PC-9 (cell line): ENCODE measurements around the gene SLC45A2. TPM values are rescaled to one million over a fixed set of nuclear protein-coding genes. Genes with fewer than 3 reads are reported as not detected.

Source experiments
- BruUV-seq: library from RNA; stranded (reverse); fragments of 400-500 nt; replicated peaks from 2 replicates; lab custom pipeline; 2021; lab: Mats Ljungman, UMichigan
- CTCF ChIA-PET: fragments of 300-600 bp; sonication (Branson Sonifier 250); formaldehyde crosslinking; loops from one replicate; lab custom pipeline; 2022; ENCODE audit warnings: antibody characterized with exemption; lab: Charles Lee
- POLR2A ChIA-PET: fragments of 300-600 bp; sonication (Branson Sonifier 250); formaldehyde crosslinking; loops from one replicate; lab custom pipeline; 2022; ENCODE audit warnings: antibody characterized with exemption; ENCODE audit not compliant: unreplicated experiment; lab: Charles Lee
- DNase-seq, 2 experiments: peaks; one replicate each; pipeline versions ENCODE4 v3.0.0 to v3.0.0-alpha.2; 2015 to 2022; ENCODE audit warnings: mixed read lengths in 1 of 2
- H2AFZ ChIP-seq: fragments of 200-600 bp; sonication (generic); 2 replicates; pipeline ENCODE4 v1.8.1; 2017; ENCODE audit warnings: antibody characterized with exemption
- H3F3A ChIP-seq: fragments of 200-600 bp; sonication (generic); 2 replicates; pipeline ENCODE4 v1.8.1; 2017; ENCODE audit warnings: antibody characterized with exemption, mild to moderate bottlenecking, low read depth; ENCODE audit not compliant: insufficient read depth
- H3K27ac ChIP-seq: fragments of 200-600 bp; sonication (generic); 2 replicates; pipeline ENCODE4 v1.6.1; 2016; ENCODE audit warnings: mixed run types
- H3K27me3 ChIP-seq: fragments of 200-600 bp; sonication (generic); 2 replicates; pipeline ENCODE4 v1.6.1; 2016; ENCODE audit warnings: low read depth, mixed run types; ENCODE audit not compliant: insufficient read depth
- H3K36me3 ChIP-seq: fragments of 200-600 bp; sonication (generic); 2 replicates; pipeline ENCODE4 v1.6.1; 2016; ENCODE audit warnings: low read depth, mixed run types
- H3K4me1 ChIP-seq: fragments of 200-600 bp; sonication (generic); replicated peaks from 2 replicates; pipeline ENCODE4 v1.6.1; 2016; ENCODE audit warnings: mixed run types; ENCODE audit not compliant: insufficient read depth
- H3K4me2 ChIP-seq: fragments of 200-600 bp; sonication (generic); 2 replicates; pipeline ENCODE4 v1.6.1; 2017; ENCODE audit warnings: mixed run types
- H3K4me3 ChIP-seq: fragments of 200-600 bp; sonication (generic); 2 replicates; pipeline ENCODE4 v1.6.1; 2016; ENCODE audit warnings: mixed run types
- H3K79me2 ChIP-seq: fragments of 200-600 bp; sonication (generic); 2 replicates; pipeline ENCODE4 v1.6.1; 2017; ENCODE audit warnings: low read depth, mixed run types
- H3K9me2 ChIP-seq: fragments of 200-600 bp; sonication (generic); 2 replicates; pipeline ENCODE4 v1.8.1; 2017; ENCODE audit warnings: mild to moderate bottlenecking; ENCODE audit not compliant: insufficient read depth
- H3K9me3 ChIP-seq: fragments of 200-600 bp; sonication (generic); 2 replicates; pipeline ENCODE4 v1.8.1; 2016; ENCODE audit warnings: low read depth; ENCODE audit not compliant: insufficient read depth
- H4K20me1 ChIP-seq: fragments of 200-600 bp; sonication (generic); 2 replicates; pipeline ENCODE4 v1.8.1; 2017; ENCODE audit not compliant: insufficient read depth
- CTCF ChIP-seq: fragments of 200-600 bp; sonication (generic); conservative IDR thresholded peaks from 2 replicates; pipeline ENCODE4 v1.6.1; 2017; ENCODE audit warnings: mixed run types, antibody characterized with exemption, mild to moderate bottlenecking, moderate library complexity
- EZH2 ChIP-seq: fragments of 200-600 bp; sonication (generic); IDR thresholded peaks from 2 replicates; pipeline ENCODE4 v1.8.0; 2017; ENCODE audit warnings: antibody characterized with exemption, low read depth
- intact Hi-C: fragments of 100-400 bp; cut with micrococcal nuclease; formaldehyde crosslinking; loops from one replicate; pipeline ENCODE4 v1.10.0; 2022; ENCODE audit not compliant: unreplicated experiment
- total RNA-seq: library from RNA; stranded (reverse); gene quantifications from 2 replicates; pipeline ENCODE4 v1.2.3, GENCODE V29; 2021

Gene SLC45A2
- total RNA-seq, 1 experiment from 2014 or later, result 0.33 TPM

- H3K36me3 ChIP-seq, result no peaks in the 10 kb centered on the region
- POLR2A ChIA-PET, result no interaction called here
- no peak overlapping the region for H3K4me3 ChIP-seq
- H3K79me2 ChIP-seq, result no peaks in the 10 kb centered on the region
- H2AFZ ChIP-seq, result no peak overlapping the region
- no peaks in the 10 kb centered on the region for H4K20me1 ChIP-seq
- no peak overlapping the region for H3K4me2 ChIP-seq
- intact Hi-C loops, result no loop called here
- no peaks in the 10 kb centered on the region for H3K9me2 ChIP-seq
- DNase-seq, result no peak
- peaks cover 36% of the 10 kb centered on the region for H3K4me1 ChIP-seq
- H3K9me3 ChIP-seq, result peaks cover 32% of the 10 kb centered on the region
- TF ChIP-seq EZH2, result no peak
- H3F3A ChIP-seq, result peaks cover 21% of the 10 kb centered on the region
- H3K27me3 ChIP-seq, result no peaks in the 10 kb centered on the region
- CTCF ChIA-PET, result no interaction called here
- H3K27ac ChIP-seq, result no peak overlapping the region
- no TSS peak for BruUV-seq
Measured at GRCh38 chr5:33905381-33905780, 79.1 kb downstream of the SLC45A2 start.

GRCh38 chr5:33903118-33903517, 81.4 kb downstream of the SLC45A2 start:
- no TSS peak for BruUV-seq
- intact Hi-C loops, result loop anchor here (1.0 kb wide), 3 partner anchors 9 to 44 kb away; no protein-coding TSS in a partner anchor

GRCh38 chr5:33901156-33901555, 83.3 kb downstream of the SLC45A2 start:
- H3K4me3 ChIP-seq, result no peak overlapping the region
- no peak for DNase-seq
- H3K27me3 ChIP-seq, result no peaks in the 10 kb centered on the region
- H3K4me1 ChIP-seq, result peaks cover 37% of the 10 kb centered on the region
- TF ChIP-seq CTCF (no peak), EZH2 (no peak)
- POLR2A ChIA-PET, result no interaction called here
- peaks cover 17% of the 10 kb centered on the region; the same call in 1 of the 2 replicates for H3K9me3 ChIP-seq
- CTCF ChIA-PET, result no interaction called here
- H4K20me1 ChIP-seq, result no peaks in the 10 kb centered on the region
- peak overlapping the region; percentile 58; the same call in 1 of the 2 replicates for H3K4me2 ChIP-seq
- intact Hi-C loops, result no loop called here
- peaks cover 21% of the 10 kb centered on the region for H3F3A ChIP-seq
- no peaks in the 10 kb centered on the region for H3K9me2 ChIP-seq
- H3K79me2 ChIP-seq, result no peaks in the 10 kb centered on the region
- H3K27ac ChIP-seq, result 0 out of 2 replicates have a peak overlapping the region, but pooled peaks have one; percentile 72
- H3K36me3 ChIP-seq, result no peaks in the 10 kb centered on the region
- BruUV-seq, result no TSS peak
- H2AFZ ChIP-seq, result 0 out of 2 replicates have a peak overlapping the region, but pooled peaks have one; percentile 21

More at GRCh38 chr5:33903118-33903517, 81.4 kb downstream of the SLC45A2 start:
- TF ChIP-seq CTCF (no peak; the same call in 1 of the 2 replicates), EZH2 (no peak)
- peaks cover 36% of the 10 kb centered on the region for H3K4me1 ChIP-seq
- H4K20me1 ChIP-seq, result no peaks in the 10 kb centered on the region
- peak overlapping the region; percentile 22; the same call in 1 of the 2 replicates for H3K4me3 ChIP-seq
- peak overlapping the region; percentile 58 for H3K4me2 ChIP-seq
- no peaks in the 10 kb centered on the region for H3K79me2 ChIP-seq
- ChIA-PET POLR2A (interaction anchor here (0.6 to 1.1 kb wide), 3 partner anchors 11 to 254 kb away, joined by 3 to 6 read pairs (median 4); partner anchors contain the start of gene ADAMTS12), CTCF (interaction anchor here (0.6 to 1.0 kb wide), 5 partner anchors 9 to 457 kb away, joined by 3 to 6 read pairs (median 3); no protein-coding TSS in a partner anchor)
- H2AFZ ChIP-seq, result peak overlapping the region; percentile 54
- no peaks in the 10 kb centered on the region for H3K27me3 ChIP-seq
- peaks cover 32% of the 10 kb centered on the region for H3K9me3 ChIP-seq
- peak overlapping the region; percentile 72 for H3K27ac ChIP-seq
- peak; percentile 92 to 94 for DNase-seq
- H3F3A ChIP-seq, result peaks cover 21% of the 10 kb centered on the region
- H3K36me3 ChIP-seq, result no peaks in the 10 kb centered on the region
- no peaks in the 10 kb centered on the region for H3K9me2 ChIP-seq

Other genes starting within 250 kb of the SLC45A2 start
- 71.1 and 103 TPM in 2 replicates for gene ADAMTS12, start 92.7 kb downstream of the SLC45A2 start, total RNA-seq
- not detected in 2 replicates for gene RXFP3, start 48.3 kb downstream of the SLC45A2 start, total RNA-seq
- 31.1 and 31.2 TPM in 2 replicates for gene AMACR, start 23.4 kb upstream of the SLC45A2 start, total RNA-seq
- 8.3 and 9.4 TPM in 2 replicates for gene C1QTNF3, start 58.5 kb upstream of the SLC45A2 start, total RNA-seq